SK-N-SH treated with all-trans-retinoic acid at 6 μM for 48 hours (cell line): Measurements from ENCODE around the gene HHAT.
"Not testable (repeated sequence)": the region's sequence is repeated elsewhere in the genome, so short reads cannot be mapped to it uniquely, and the experiment has no call there.

Source experiments
- ATAC-seq: fragments of 200-7000 bp; cut with Tn5 transposase; 3 replicates; pipeline ENCODE4 v1.9.1; 2020; ENCODE audit warnings: mild to moderate bottlenecking, moderate library complexity
- ARNTL ChIP-seq: fragments of 450-650 bp; formaldehyde crosslinking; IDR thresholded peaks from 2 replicates; pipeline ENCODE4 v1.5.0; 2020; ENCODE audit warnings: low read depth, mild to moderate bottlenecking, moderate library complexity, borderline replicate concordance
- BACH2 ChIP-seq: fragments of 250-450 bp; sonication (Bioruptor Pico); IDR thresholded peaks from 2 replicates; pipeline ENCODE4 v1.9.0; 2021; ENCODE audit warnings: mild to moderate bottlenecking, borderline replicate concordance
- CSRNP3 ChIP-seq: fragments of 250-450 bp; sonication (Bioruptor Pico); IDR thresholded peaks from 2 replicates; pipeline ENCODE4 v1.5.1; 2021; ENCODE audit warnings: mild to moderate bottlenecking, moderate library complexity
- ESRRG ChIP-seq: fragments of 250-450 bp; sonication (Bioruptor Pico); IDR thresholded peaks from 2 replicates; pipeline ENCODE4 v1.6.1; 2021; ENCODE audit warnings: mild to moderate bottlenecking
- GLIS3 ChIP-seq: fragments of 250-450 bp; sonication (Bioruptor Pico); IDR thresholded peaks from 2 replicates; pipeline ENCODE4 v1.5.0; 2020; ENCODE audit warnings: mild to moderate bottlenecking, moderate library complexity
- ISL1 ChIP-seq: fragments of 250-450 bp; sonication (Bioruptor Pico); IDR thresholded peaks from 2 replicates; pipeline ENCODE4 v2.1.2; 2022; ENCODE audit warnings: mild to moderate bottlenecking, moderate library complexity
- OSR1 ChIP-seq: fragments of 250-450 bp; sonication (Bioruptor Pico); IDR thresholded peaks from 2 replicates; pipeline ENCODE4 v1.8.0; 2022; ENCODE audit warnings: moderate library complexity, mild to moderate bottlenecking, inconsistent platforms
- PATZ1 ChIP-seq: fragments of 250-450 bp; sonication (Bioruptor Pico); IDR thresholded peaks from 2 replicates; pipeline ENCODE4 v1.8.0; 2020; ENCODE audit warnings: mild to moderate bottlenecking, moderate library complexity, borderline replicate concordance
- POU6F1 ChIP-seq: fragments of 250-450 bp; sonication (Bioruptor Pico); IDR thresholded peaks from 2 replicates; pipeline ENCODE4 v1.8.0; 2021; ENCODE audit warnings: low read depth, mild to moderate bottlenecking, moderate library complexity, borderline replicate concordance
- SNAI2 ChIP-seq: fragments of 250-450 bp; sonication (Bioruptor Pico); IDR thresholded peaks from 2 replicates; pipeline ENCODE4 v1.5.0; 2020; ENCODE audit warnings: mild to moderate bottlenecking, moderate library complexity
- TCF4 ChIP-seq: fragments of 250-450 bp; sonication (Bioruptor Pico); IDR thresholded peaks from 2 replicates; pipeline ENCODE4 v1.8.0; 2021; ENCODE audit warnings: mild to moderate bottlenecking, moderate library complexity, borderline replicate concordance
- TOX ChIP-seq: fragments of 250-450 bp; sonication (Bioruptor Pico); IDR thresholded peaks from 2 replicates; pipeline ENCODE4 v1.8.0; 2021; ENCODE audit warnings: mild to moderate bottlenecking, moderate library complexity, borderline replicate concordance
- TSHZ2 ChIP-seq: fragments of 250-450 bp; sonication (Bioruptor Pico); IDR thresholded peaks from 2 replicates; pipeline ENCODE4 v1.5.0; 2020; ENCODE audit warnings: mild to moderate bottlenecking, moderate library complexity
- ZC3H10 ChIP-seq: fragments of 250-450 bp; sonication (Bioruptor Pico); IDR thresholded peaks from 2 replicates; pipeline ENCODE4 v1.5.1; 2021; ENCODE audit warnings: mild to moderate bottlenecking, moderate library complexity
- ZFP3 ChIP-seq: fragments of 250-450 bp; sonication (Bioruptor Pico); IDR thresholded peaks from 2 replicates; pipeline ENCODE4 v1.5.0; 2020; ENCODE audit warnings: mild to moderate bottlenecking, moderate library complexity
- ZNF565 ChIP-seq: fragments of 450-650 bp; formaldehyde crosslinking; conservative IDR thresholded peaks from 2 replicates; pipeline ENCODE4 v1.5.0; 2020; ENCODE audit warnings: low read depth, mild to moderate bottlenecking, moderate library complexity
- ZNF70 ChIP-seq: fragments of 450-650 bp; formaldehyde crosslinking; IDR thresholded peaks from 2 replicates; pipeline ENCODE4 v1.5.0; 2020; ENCODE audit warnings: mild to moderate bottlenecking, moderate library complexity

HHAT gene

GRCh38 chr1:210655511-210655910 lies 326.8 kb downstream of the HHAT start (continued):
- TF ChIP-seq ARNTL (CRISPR knock-in tag) = no peak
- TF ChIP-seq SNAI2 (CRISPR knock-in tag) = no peak
- no peak for TF ChIP-seq ZNF565 (CRISPR knock-in tag)
- TF ChIP-seq POU6F1 = no peak

GRCh38 chr1:210657806-210658205 lies 329.1 kb downstream of the HHAT start:
- ATAC-seq = no peak
- TF ChIP-seq CSRNP3 (CRISPR knock-in tag) (no peak), OSR1 (CRISPR knock-in tag) (no peak), ZNF70 (CRISPR knock-in tag) (no peak), ISL1 (no peak), ZFP3 (CRISPR knock-in tag) (no peak), ZNF565 (CRISPR knock-in tag) (no peak), TOX (CRISPR knock-in tag) (no peak), ZC3H10 (CRISPR knock-in tag) (no peak)

- not testable (repeated sequence) for ATAC-seq
These were observed 332.8 kb downstream of the HHAT start for GRCh38 chr1:210661520-210661919.

GRCh38 chr1:210662291-210663050 lies 333.8 kb downstream of the HHAT start:
- TF ChIP-seq TCF4 (no peak), ZNF70 (CRISPR knock-in tag) (no peak), ZNF565 (CRISPR knock-in tag) (no peak), SNAI2 (CRISPR knock-in tag) (no peak), GLIS3 (no peak), POU6F1 (no peak), BACH2 (CRISPR knock-in tag) (no peak), TSHZ2 (CRISPR knock-in tag) (no peak), PATZ1 (CRISPR knock-in tag) (no peak), ESRRG (CRISPR knock-in tag) (no peak), ZC3H10 (CRISPR knock-in tag) (no peak), ZFP3 (CRISPR knock-in tag) (no peak)
- no peak for ATAC-seq
